HL-60/S4 (cell line): ENCODE measurements around the gene PODXL2.

Experiments used
- in situ Hi-C: fragments of 300-500 bp; cut with MboI; formaldehyde crosslinking; loops from 2 replicates; pipeline ENCODE4 v1.14.3; 2022; ENCODE audit warnings: low sequenced_read_pairs

The PODXL2 gene

DNA sequence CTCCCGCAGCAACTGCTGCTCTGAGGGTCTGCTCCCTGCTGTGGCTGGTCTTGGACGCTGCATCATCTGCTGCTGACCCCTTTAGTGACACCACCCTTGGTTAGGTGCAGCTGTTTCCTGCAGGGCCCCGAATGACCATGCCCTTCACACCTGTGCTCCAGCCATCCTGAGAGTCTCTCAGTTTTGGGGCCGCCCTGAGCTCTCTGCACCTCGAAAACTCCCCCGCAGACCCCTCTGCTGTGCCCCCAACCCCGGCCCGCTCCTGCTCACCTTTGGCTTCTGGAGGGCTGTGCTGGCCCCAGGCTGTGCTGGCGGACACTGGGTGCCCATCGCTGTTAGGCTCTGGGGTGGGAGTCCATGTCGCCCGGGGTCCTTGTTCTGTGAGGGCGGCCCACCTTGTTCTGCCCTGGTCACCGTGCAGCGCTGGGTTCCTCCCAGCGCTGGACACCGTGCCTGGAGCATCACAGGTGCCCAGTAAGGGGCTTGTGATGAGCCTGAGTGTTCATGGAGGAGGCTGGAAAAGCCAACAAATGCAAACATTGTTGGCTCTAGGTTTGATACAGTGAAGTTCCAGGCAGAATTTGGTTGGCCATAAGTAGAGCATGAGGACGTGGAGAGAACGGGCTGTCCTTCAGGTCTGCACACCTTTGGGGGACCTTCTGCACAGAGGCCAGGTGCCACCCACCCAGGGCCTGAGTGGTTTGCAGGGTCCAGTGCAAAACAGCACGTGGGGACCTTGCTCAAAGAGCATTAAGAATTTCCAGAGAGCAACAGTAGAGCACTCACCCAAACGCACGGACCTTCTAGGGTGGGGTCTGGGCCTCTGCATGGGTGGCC is 56.1 kb downstream of the PODXL2 start:
- in situ Hi-C loops: no loop called here

DNA sequence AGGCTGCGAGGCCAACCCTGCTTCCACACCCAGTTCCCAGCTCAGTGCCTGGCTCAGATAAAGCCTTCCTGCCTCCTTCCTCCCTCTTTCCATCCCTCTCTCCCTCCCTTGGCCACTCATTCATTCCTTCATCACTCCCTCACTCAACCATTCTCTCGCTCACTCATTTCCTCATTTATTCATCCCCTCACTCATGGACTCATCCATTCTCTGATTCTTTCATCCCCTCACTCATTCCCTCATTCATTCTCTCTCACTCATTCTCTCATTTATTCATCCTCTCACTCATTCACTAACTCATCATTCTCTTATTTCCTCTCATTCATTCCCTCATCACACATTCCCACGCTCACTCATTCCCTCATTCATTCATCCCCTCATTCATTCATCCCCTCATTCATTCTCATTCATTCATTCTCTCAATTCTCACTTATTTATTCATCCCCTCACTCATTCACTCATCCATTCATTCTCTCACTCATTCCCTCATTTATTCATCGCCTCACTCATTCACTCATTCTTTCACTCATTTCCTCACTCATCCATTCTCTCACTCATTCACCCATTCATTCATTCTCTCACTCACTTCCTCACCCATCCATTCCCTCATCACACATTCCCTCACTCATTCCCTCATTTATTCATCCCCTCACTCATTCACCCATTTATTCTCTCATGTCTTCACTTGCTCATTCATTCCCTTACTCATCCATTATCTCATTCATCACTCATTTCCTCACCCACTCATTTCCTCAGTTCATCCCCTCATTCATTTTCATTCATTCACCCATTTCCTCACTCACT is 56.9 kb downstream of the PODXL2 start:
- in situ Hi-C loops: no loop called here

DNA sequence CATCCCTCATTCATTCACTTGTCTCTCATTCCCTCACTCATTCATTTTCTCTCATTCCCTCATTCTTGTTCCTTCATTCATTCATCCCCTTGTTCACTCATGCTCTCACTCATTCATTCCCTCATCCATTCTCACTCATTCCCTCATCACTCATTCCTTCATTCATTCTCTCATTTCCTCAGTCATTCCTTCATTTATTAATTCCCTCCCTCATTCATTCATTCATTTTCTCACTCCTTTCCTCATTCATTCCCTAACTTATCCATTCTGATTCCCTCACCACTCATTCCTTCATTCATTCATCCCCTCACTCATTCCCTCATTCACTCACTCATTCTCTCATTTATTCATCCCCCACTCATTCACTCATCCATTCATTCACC is 57.5 kb downstream of the PODXL2 start:
- in situ Hi-C loops: no loop called here

DNA sequence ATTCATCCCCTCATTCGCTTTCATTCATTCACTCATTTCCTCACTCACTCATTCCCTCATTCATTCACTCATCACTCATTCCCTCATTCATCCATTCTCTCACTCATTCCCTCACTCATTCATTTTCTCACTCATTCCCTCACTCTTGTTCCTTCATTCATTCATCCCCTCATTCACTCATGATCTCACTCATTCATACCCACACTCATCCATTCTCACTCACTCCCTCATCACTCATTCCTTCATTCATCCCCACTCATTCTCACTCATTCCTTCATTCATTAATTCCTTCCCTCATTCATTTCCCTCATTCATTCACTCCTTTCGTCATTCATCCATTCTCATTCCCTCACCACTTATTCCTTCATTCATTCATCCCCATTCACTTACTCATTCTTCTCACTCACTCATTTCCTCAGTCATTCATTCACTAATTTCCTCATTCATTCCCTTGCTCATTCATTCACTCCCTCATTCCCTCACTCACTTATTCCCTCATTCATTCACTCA is 58.3 kb downstream of the PODXL2 start:
- in situ Hi-C loops: no loop called here

DNA sequence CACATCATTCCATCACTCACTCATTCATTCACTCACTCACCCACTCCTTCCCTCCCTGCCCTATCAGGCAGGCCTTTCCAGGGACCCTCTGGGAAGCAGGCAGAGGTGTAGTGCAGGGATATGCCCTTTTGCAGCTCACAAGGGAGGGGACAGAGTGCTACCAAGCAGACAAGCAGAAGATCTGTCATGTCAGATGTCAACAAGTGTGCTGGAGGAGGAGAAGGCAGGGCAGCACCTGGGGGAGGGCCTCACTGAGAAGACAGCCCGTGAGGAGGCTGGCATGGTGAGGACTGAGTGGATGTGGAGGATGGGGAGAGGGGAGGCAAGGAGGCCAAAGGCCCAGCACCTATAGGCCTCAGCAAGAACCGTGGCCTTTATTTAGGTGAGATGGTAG is 59.0 kb downstream of the PODXL2 start:
- in situ Hi-C loops: no loop called here

DNA sequence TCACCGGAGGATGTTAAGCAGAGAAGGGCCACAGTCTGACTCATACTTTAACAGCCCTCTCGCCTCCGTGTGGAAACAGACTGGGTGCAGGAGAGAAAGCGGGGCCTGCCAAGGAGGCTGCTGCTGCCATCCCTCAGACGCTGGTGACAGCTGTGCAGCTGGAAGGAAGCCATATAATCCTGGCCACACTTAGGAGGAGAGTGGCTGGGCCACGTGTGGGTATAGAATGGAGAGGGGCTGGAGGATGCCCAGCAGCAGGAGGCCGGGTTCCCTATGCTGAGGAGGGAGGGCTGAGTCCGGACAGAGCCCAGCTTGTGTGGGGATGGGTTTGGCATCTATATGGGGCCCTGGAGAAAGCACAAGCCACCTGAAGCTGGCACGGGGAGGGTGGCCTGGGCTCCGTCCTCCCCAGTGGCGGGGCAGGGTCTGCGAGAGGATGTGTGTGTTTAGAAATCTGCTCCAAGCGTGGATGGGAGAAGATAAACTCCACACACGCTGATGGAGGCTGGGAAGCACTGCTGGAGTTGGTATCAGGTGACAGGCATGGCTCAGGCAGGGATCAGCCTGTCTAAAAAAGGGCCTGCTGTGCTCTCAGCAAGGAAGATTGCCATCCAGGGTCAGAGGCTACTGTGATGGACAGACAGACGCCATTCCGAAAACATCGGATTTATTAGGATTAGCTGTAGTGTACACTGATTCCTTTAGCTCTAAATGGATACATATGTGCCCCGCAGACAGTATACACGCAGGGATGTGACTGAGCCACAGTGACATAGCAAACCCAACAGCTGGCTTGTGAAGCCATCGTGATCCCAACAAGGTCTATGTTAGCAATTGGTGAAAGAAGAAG is 59.7 kb downstream of the PODXL2 start:
- in situ Hi-C loops: no loop called here

DNA sequence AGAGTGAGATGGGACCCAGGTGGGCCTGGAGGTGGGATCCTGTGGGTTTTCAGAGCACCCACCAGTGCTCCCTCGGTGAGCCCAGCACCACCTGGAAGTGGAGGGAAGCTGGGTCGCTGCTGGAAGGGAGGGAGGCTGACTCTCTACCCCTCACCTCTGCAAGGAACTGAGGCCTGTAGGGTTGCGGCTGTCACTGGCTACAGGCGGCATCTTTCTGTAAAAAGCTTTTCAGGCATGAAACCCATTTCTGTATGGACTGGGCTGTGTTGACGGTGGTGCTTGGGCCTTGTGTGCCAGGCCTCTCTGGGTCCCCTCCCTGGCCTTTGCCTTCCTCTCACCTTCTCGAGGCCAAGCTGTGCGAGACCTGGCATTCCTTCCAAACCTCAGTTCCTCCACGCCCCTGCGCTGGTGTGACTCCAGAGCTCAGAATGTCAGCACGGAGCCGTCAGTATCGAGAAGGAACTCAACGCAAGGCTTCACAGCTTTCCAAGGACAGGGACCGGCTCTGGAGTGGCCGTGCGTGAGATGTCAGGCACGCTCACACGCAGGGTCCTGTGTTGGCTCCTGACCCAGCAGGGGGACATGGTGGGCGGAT is 60.4 kb downstream of the PODXL2 start:
- in situ Hi-C loops: no loop called here

DNA sequence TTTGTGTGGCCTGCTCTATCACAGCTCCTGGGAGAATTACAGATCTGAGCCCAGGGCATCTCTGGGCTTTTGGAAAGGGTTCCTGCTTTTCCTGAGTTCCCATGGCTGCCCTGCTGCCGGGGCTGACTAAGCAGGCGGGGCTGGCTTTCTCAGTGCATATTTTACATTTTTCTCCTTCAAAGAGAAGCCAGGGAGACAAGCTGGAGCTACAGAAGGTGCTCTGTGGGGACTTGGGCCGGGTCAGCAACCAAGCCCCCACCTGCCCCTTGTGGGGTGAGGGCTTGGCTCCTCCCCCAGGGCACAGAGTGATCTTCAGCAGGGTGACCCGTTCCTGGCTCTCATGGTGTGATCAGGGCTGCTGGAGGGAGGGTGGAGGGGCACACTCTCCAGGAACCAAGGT is 61.1 kb downstream of the PODXL2 start:
- in situ Hi-C loops: no loop called here

DNA sequence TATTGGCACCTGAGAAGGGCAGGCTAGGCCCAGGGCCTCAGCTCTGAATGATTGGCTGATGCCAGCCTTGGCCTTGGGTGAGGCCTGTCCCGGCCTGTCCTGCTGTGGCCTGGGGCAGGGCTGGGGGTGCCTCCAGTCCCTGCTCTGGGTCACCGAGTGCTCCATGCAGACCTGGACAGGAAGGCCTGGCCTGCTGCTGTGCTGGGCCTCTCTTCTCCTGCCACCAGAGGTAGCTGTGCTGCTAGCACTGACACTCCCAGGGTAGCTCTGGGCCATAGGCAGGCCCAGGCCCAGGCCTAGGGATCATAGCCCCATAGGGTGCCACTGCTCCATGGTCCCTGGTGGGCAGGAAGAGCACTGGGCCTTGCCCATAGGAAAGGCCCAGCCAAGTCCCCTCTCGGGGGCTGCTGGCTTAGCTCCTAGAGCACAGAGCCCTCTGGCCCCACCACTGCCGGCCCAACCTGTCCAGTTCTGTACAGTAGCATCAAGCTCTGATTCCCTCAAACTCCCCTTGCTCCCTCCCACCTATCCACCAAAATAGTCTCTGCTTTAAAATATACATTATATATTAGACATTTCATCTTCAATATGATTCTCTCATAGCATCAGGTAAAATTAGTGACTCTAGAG is 62.0 kb downstream of the PODXL2 start:
- in situ Hi-C loops: no loop called here

DNA sequence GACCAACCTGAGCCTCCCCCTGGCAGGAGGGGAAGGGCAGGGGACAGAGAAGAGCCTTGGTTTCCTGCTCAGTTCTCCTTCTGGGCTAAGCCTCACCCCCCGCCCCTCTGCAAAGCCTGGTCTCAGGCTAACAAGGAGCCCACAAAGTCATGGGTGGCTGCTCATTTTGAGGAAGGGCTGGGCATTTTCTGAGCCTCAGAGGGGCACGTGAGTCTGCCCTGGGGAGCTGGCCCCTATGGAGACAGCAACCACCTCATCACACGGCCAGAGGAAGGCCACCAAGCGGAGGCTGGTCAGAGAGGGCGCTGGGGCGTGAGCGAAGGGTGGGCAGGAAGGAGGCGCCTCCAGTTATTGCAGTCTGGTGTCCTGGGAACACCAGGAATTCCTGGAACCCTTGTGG is 62.5 kb downstream of the PODXL2 start:
- in situ Hi-C loops: no loop called here

DNA sequence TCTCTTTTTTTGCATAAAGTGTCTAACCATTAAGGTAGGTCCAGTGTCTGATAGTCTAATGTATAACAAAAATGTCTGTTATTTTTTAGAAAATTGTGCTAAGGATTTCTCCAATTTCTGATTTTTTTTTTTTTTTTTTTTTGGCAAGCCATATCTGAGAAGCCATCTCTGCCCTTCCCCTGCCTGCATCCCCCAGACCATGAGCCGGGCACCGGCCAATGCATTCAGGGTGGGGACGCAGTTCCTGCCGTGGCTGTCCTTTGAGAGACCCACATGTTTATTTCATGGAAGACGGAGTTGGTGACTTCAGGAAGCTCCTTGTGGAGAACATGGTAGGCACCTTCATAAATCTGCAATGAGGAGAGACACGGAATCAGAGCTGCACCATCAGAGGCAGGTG is 63.0 kb downstream of the PODXL2 start:
- in situ Hi-C loops: no loop called here

DNA sequence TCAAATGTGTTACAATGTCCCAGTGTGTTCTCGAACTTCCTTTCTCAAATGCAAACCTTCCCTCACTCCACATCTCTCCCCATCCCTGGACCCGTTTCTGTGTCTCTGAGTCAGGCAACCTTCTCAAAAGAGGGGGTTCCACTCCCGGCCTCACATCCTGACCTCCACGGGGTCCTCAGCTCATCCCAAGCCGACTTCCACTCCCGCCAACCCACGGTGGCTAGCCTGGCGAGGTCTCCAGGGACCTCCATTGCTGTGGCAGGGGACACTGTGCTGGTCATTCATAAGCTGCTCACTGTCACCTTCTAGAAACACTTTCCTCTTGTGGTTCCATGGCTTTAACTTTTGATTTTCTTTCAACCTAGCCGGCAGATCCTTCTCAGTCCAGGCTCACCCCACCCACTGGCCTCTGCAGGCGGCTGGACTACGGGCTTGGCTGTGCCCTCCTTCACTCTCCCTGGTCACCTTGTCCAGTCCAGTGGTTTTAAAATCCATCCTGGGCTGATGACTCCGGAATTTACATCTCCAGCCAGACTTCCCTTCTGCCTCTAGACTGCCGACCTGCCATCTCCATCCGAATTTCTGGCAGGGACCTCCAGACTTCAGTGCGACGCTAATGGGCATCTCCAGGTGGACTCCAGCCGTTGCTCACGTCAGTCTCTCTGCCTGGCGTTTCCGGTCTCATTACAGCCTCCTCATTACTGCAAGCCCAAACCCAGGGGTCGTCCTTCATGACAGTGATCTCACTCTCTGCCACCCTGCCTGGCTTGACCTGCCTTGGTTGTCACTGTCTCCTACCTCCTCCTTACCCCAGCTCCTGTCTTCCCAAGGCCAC is 63.7 kb downstream of the PODXL2 start:
- in situ Hi-C loops: no loop called here

DNA sequence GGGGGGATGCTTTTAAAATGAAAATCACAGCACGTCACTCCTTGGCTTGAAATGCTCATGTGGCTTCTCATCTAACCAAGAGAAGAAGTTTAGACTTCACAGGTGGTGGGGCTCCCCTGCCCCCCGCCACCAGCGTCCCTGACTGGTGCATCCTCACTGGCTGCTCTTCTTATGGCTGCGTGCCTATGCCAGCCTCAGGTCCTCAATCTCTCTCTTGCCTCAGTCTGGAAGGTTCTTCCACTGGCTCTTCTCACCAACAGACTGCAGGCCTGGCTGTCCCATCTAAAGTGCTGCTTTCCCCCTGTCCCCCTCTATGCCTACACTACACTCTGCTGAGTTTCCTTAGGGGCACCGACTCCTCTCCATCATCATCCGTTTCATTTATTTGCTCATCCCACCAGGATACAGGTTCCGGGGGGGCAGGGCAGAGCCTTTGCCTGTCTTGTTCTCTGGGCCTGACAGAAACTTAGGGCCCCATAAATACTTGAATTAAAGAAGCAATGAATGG is 64.4 kb downstream of the PODXL2 start:
- in situ Hi-C loops: no loop called here

DNA sequence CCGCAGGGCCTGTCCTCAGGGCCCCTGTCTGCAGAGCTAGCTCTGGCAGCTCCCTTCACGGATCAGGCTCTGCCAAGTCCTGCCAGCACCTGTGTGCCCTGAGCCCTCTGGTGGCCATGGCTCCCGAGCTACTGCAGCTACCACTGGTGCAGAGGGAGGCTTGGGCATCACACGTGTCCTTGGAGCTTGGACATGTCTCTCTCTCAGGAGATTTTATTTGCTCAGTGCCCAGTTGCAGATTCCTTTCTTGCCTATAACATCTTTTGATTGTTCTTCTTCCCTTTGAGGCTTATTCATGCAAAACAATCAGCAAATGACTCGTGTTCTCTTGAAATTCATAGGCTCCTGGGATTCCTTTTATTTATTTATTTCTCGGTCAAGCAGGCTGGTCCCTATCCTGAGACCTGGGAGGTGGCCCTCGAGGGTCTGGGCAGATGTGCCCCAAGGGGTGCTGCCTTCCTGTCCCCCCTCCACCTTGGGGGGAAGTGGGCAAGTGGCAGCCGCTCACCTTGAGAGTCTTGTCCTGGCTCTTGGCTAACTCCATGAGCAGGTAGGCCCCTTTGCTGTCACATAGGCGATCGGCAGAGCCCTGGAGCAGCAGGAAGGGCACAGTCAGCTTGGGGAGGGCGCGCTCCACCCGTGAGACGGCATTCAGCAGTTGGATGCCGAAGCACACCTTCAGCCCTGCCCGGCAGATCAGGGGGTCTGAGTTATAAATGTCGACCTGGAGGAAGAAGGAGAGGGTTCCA is 65.7 kb downstream of the PODXL2 start:
- in situ Hi-C loops: no loop called here

DNA sequence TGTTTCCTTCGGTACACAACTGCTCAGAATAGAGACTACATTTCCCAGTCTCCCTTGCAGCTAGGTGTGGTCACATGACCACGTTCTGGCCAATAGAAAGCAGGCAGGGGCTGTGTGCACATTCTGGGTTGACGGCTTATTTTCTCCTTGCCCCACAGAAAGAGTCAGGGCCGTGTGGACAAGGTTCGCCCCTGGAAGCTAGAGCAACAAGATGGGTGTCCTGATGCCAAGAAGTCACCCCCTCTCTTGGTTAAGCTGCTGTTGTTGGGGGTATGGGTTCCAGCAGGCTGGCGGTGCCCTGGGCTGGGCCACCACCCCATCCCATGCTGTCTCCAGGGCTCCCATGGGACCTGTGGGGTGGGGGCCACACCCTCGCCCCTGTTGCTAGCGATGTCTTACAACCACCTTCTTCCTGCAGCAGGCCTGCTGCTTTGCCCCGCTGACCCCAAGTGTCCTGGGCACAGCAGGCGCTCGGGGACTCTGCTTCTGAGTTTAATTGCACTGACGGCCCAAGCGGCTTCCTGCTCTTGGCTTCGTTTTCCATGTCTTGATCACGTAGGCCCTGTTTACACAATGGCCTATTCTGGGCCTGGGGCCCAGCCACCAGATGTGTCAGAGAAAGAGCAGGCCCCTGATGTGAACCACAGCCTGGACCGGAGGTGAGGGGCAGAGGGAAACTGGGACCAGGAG is 68.7 kb downstream of the PODXL2 start:
- in situ Hi-C loops: no loop called here

DNA sequence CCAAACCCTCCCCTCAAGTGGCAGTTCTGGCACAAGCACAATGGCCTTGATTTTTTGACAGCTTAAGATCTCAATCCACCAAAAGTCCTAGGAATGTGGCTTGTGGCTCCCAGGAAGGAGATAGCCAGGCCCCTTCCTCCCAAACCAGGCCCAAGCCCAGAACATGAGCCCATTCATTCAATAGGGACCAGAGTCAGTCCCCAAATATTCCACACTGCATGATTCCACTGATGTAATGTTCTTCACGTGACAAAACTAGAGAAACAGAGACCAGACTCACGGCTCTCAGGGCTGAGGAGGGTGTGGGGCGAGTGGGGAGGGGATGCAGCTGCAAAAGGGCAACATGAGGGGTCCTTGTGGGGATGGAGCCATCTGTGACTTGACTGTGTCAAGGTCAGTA is 69.3 kb downstream of the PODXL2 start:
- in situ Hi-C loops: no loop called here

DNA sequence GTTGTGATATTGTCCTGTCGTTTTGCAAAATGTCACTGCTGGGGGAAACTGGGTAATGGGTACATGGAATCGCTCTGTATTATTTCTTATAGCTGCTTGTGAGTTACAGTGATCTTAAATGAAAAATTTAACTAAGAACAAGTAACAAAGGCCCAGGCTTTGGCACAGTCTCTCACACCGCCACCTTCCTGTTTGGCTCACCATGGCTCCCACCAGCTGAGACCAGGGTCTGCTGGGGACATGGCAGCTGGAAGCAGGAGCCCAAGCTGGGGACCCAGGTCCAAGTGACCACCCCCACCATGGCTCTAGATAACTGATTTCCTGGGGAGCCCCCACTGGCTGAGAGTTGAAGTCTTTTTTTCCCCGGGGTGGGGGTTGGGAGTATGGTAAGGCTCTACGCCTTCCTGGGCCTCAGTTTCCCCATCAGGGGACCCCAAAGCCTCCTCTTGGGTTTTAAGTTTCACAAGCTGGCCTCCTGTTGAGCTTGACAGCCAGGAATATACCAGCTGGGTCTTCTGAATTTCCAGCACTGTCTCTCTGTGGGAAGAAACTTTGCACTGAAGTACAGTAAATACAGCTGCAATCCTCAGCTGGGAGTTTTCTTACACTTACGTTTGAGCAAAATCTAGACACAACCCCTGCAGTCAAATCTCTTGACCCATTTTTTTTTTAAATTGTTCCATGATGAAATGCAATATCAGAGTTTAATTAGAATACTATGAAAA is 69.9 kb downstream of the PODXL2 start:
- in situ Hi-C loops: no loop called here
